Immature natural killer cell (primary cell): ENCODE data around the gene GPS1. TPM values are rescaled to one million over a fixed set of nuclear protein-coding genes. Genes with fewer than 3 reads are reported as not detected.

Source experiments
- DNase-seq, 3 donors: peaks; one replicate each; pipeline ENCODE4 v3.0.0; 2022; ENCODE audit warnings: mixed read lengths in 1 of 3
- H3K27ac Mint-ChIP-seq, 6 donors: one replicate each; pipeline ENCODE4 v1.8.0; 2020; ENCODE audit warnings: mixed read lengths in 6 of 6, mild to moderate bottlenecking in 5 of 6, inconsistent platforms in 4 of 6, moderate library complexity in 3 of 6
- H3K27me3 Mint-ChIP-seq, 3 donors: one replicate each; pipeline ENCODE4 v1.8.0; 2020 to 2021; ENCODE audit warnings: low read depth in 3 of 3, mild to moderate bottlenecking in 3 of 3, mixed read lengths in 3 of 3, moderate library complexity in 3 of 3, inconsistent platforms in 1 of 3
- H3K36me3 Mint-ChIP-seq, 3 donors: one replicate each; pipeline ENCODE4 v1.8.0; 2020; ENCODE audit warnings: mixed read lengths in 3 of 3, inconsistent platforms in 2 of 3, mild to moderate bottlenecking in 2 of 3
- H3K4me1 Mint-ChIP-seq, 2 donors: one replicate each; pipeline ENCODE4 v1.8.0; 2020; ENCODE audit warnings: inconsistent platforms in 2 of 2, mild to moderate bottlenecking in 2 of 2, mixed read lengths in 2 of 2, moderate library complexity in 1 of 2
- H3K4me3 Mint-ChIP-seq, 5 donors: one replicate each; pipeline ENCODE4 v1.8.0; 2020; ENCODE audit warnings: mild to moderate bottlenecking in 5 of 5, mixed read lengths in 5 of 5, inconsistent platforms in 3 of 5, moderate library complexity in 3 of 5
- H3K9me3 Mint-ChIP-seq, 6 donors: one replicate each; pipeline ENCODE4 v1.8.0; 2020; ENCODE audit warnings: mild to moderate bottlenecking in 6 of 6, mixed read lengths in 6 of 6, inconsistent platforms in 4 of 6, moderate library complexity in 3 of 6
- polyA plus RNA-seq, 3 donors: library from polyadenylated mRNA; unstranded; fragments of 300-500 nt; fragmentation: Illumina TruSeq; gene quantifications; one replicate each; pipeline ENCODE4 v1.2.3, GENCODE V29; 2021

The GPS1 gene
- polyA plus RNA-seq, 3 donors from 2014 or later, result 174 to 212 (median 183) TPM

- Mint-ChIP-seq H3K4me3 (no peak overlapping the region), H3K4me1 (no peaks in the 10 kb centered on the region), H3K9me3 (no peaks in the 10 kb centered on the region), H3K36me3 (peaks cover 0 to 4% (median 3%) of the 10 kb centered on the region in 3 donors), H3K27me3 (no peaks in the 10 kb centered on the region), H3K27ac (no peak overlapping the region)
- no peak for DNase-seq
These were observed 28.5 kb downstream of the GPS1 start for GRCh38 chr17:82080048-82080788.

- peaks cover 0 to 4% (median 3%) of the 10 kb centered on the region in 3 donors for H3K36me3 Mint-ChIP-seq
- no peaks in the 10 kb centered on the region for H3K9me3 Mint-ChIP-seq
- H3K4me1 Mint-ChIP-seq, result no peaks in the 10 kb centered on the region
- no peak for DNase-seq
- H3K27ac Mint-ChIP-seq, result no peak overlapping the region
- no peaks in the 10 kb centered on the region for H3K27me3 Mint-ChIP-seq
- H3K4me3 Mint-ChIP-seq, result no peak overlapping the region
These were observed 29.2 kb downstream of the GPS1 start for GRCh38 chr17:82080789-82081464.

- Mint-ChIP-seq H3K36me3 (peaks cover 0 to 4% (median 3%) of the 10 kb centered on the region in 3 donors), H3K27me3 (no peaks in the 10 kb centered on the region), H3K27ac (no peak overlapping the region), H3K4me3 (no peak overlapping the region), H3K9me3 (no peaks in the 10 kb centered on the region), H3K4me1 (no peaks in the 10 kb centered on the region)
- DNase-seq, result no peak
These were observed 29.8 kb downstream of the GPS1 start for GRCh38 chr17:82081546-82081945.

GRCh38 chr17:82081966-82082365 lies 30.3 kb downstream of the GPS1 start:
- H3K27ac Mint-ChIP-seq, result no peak overlapping the region
- peaks cover 0 to 4% (median 3%) of the 10 kb centered on the region in 3 donors for H3K36me3 Mint-ChIP-seq
- H3K27me3 Mint-ChIP-seq, result no peaks in the 10 kb centered on the region
- no peaks in the 10 kb centered on the region for H3K9me3 Mint-ChIP-seq
- DNase-seq, result no peak
- no peaks in the 10 kb centered on the region for H3K4me1 Mint-ChIP-seq
- H3K4me3 Mint-ChIP-seq, result no peak overlapping the region

- no peak for DNase-seq
- no peak overlapping the region for H3K4me3 Mint-ChIP-seq
- H3K27me3 Mint-ChIP-seq, result no peaks in the 10 kb centered on the region
- peaks cover 0 to 4% (median 3%) of the 10 kb centered on the region in 3 donors for H3K36me3 Mint-ChIP-seq
- H3K4me1 Mint-ChIP-seq, result no peaks in the 10 kb centered on the region
- no peaks in the 10 kb centered on the region for H3K9me3 Mint-ChIP-seq
- H3K27ac Mint-ChIP-seq, result no peak overlapping the region
These were observed 30.8 kb downstream of the GPS1 start for GRCh38 chr17:82082456-82082855.

GRCh38 chr17:82083009-82083408 lies 31.3 kb downstream of the GPS1 start:
- no peak for DNase-seq
- Mint-ChIP-seq H3K4me1 (no peaks in the 10 kb centered on the region), H3K4me3 (no peak overlapping the region), H3K36me3 (peaks cover 0 to 3% (median 3%) of the 10 kb centered on the region in 3 donors), H3K27me3 (no peaks in the 10 kb centered on the region), H3K9me3 (no peaks in the 10 kb centered on the region), H3K27ac (no peak overlapping the region)

- no peak overlapping the region for H3K27ac Mint-ChIP-seq
- DNase-seq, result no peak
- H3K4me1 Mint-ChIP-seq, result no peaks in the 10 kb centered on the region
- H3K4me3 Mint-ChIP-seq, result no peak overlapping the region
- no peaks in the 10 kb centered on the region for H3K36me3 Mint-ChIP-seq
- no peaks in the 10 kb centered on the region for H3K9me3 Mint-ChIP-seq
- H3K27me3 Mint-ChIP-seq, result no peaks in the 10 kb centered on the region
These were observed 32.0 kb downstream of the GPS1 start for GRCh38 chr17:82083533-82084359.

GRCh38 chr17:82084373-82085030 lies 32.8 kb downstream of the GPS1 start:
- H3K4me1 Mint-ChIP-seq, result no peaks in the 10 kb centered on the region
- no peaks in the 10 kb centered on the region for H3K36me3 Mint-ChIP-seq
- H3K27me3 Mint-ChIP-seq, result no peaks in the 10 kb centered on the region
- DNase-seq, result no peak
- no peak overlapping the region for H3K27ac Mint-ChIP-seq
- H3K9me3 Mint-ChIP-seq, result no peaks in the 10 kb centered on the region
- H3K4me3 Mint-ChIP-seq, result no peak overlapping the region

GRCh38 chr17:82085031-82085861 lies 33.5 kb downstream of the GPS1 start:
- Mint-ChIP-seq H3K9me3 (no peaks in the 10 kb centered on the region), H3K36me3 (no peaks in the 10 kb centered on the region), H3K27ac (no peak overlapping the region), H3K4me3 (no peak overlapping the region), H3K4me1 (no peaks in the 10 kb centered on the region), H3K27me3 (no peaks in the 10 kb centered on the region)
- no peak for DNase-seq

GRCh38 chr17:82085931-82086764 lies 34.5 kb downstream of the GPS1 start:
- Mint-ChIP-seq H3K4me3 (no peak overlapping the region), H3K27ac (no peak overlapping the region), H3K4me1 (no peaks in the 10 kb centered on the region), H3K36me3 (no peaks in the 10 kb centered on the region), H3K27me3 (no peaks in the 10 kb centered on the region), H3K9me3 (no peaks in the 10 kb centered on the region)
- DNase-seq, result no peak

GRCh38 chr17:82086941-82087906 lies 35.5 kb downstream of the GPS1 start:
- Mint-ChIP-seq H3K27ac (no peak overlapping the region), H3K9me3 (no peaks in the 10 kb centered on the region), H3K4me1 (no peaks in the 10 kb centered on the region), H3K4me3 (no peak overlapping the region), H3K36me3 (no peaks in the 10 kb centered on the region), H3K27me3 (no peaks in the 10 kb centered on the region)
- DNase-seq, result no peak
